CD4-positive, alpha-beta T cell treated with Interferon alpha-2 for 1 hour (primary cell): ENCODE measurements around the gene NFKBIE.

ENCODE experiments used
- DNase-seq, 2 donors: peaks; one replicate each; pipeline ENCODE4 v3.0.0-alpha.2; 2020 to 2022

NFKBIE gene

GRCh38 chr6:44224029-44224964, 41.1 kb downstream of the NFKBIE start:
- DNase-seq = no peak

GRCh38 chr6:44223319-44224028, 41.9 kb downstream of the NFKBIE start, which contains the start of gene SLC29A1:
Gene SLC29A1 (plus strand): TSS chr6:44223595. CDS start chr6:44227314, 3,719 bp downstream.
- DNase-seq = peak; percentile 79 to 89

- no peak for DNase-seq
Observed at GRCh38 chr6:44222486-44223318, 42.6 kb downstream of the NFKBIE start.

GRCh38 chr6:44221961-44222335, 43.4 kb downstream of the NFKBIE start:
- DNase-seq = no peak

- peak; percentile 79 to 82 for DNase-seq
Observed at GRCh38 chr6:44221291-44221960, 43.9 kb downstream of the NFKBIE start.

- DNase-seq = no peak
Observed at GRCh38 chr6:44220913-44221290, 44.4 kb downstream of the NFKBIE start.

GRCh38 chr6:44219815-44220784, 45.3 kb downstream of the NFKBIE start:
- DNase-seq = no peak

- peak; percentile 18 to 33 for DNase-seq
Observed at GRCh38 chr6:44219053-44219814, 46.1 kb downstream of the NFKBIE start.

GRCh38 chr6:44217332-44218143, 47.8 kb downstream of the NFKBIE start:
- DNase-seq = no peak

GRCh38 chr6:44216677-44217331, 48.5 kb downstream of the NFKBIE start, which contains the start of gene MYMX:
Gene MYMX (plus strand): TSS chr6:44216926. CDS start chr6:44217472, 546 bp downstream.
- no peak for DNase-seq

- no peak for DNase-seq
Observed at GRCh38 chr6:44214307-44214706, 51.0 kb downstream of the NFKBIE start.

GRCh38 chr6:44211284-44211683, 54.1 kb downstream of the NFKBIE start:
- DNase-seq = no peak
